ENCODE measurements around the gene KLF16. TPM values are rescaled to one million over a fixed set of nuclear protein-coding genes. Genes with fewer than 3 reads are reported as not detected.

KLF16 gene
- total RNA-seq, 1 donor from 2014 or later: 15.3 TPM

DNA sequence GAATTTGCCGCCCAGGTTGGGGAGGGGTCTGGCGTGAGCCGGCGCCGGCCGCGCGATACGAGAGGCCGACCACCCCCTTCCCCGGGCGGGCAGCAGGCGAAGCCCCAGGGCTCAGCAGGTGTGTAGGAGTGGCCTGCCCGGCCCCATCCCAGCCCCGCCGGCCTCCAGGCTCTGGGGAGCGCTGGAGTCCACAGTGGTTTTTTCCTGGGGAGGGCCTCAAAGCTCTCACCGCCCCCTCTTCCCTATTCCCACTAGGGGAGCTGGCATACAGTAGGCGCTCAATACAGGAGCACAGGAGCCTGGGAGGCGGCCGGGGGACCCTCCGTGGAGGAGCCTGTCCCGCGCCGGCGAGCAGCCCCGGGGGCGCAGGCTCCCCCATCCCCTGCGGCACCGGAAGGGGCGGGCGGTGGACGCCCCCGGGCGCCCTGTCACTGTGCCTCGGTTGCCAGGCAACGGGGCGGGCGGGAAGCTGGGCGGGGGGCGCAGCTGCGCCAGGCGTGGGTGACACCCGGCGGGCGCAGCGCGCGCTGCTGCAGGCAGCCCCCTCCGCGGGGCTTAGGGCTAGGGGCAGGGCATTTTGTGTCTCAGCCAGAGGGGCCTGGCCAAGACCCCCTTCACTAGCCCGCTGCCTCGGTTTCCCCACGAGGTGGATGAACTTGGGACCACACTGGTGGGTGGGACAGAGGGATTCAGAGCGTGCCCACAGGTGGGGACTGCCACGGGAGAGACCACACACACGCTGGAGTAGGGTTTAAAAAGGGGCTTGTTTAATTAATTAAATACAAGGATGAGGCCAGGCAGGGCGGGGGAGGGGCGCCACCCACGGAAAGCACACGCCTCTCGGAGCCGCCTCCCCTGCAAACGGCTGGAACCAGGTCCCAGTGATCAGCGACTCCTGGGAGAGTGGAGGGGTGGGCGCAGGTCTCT is 11.5 kb downstream of the KLF16 start:
- no peak for DNase-seq (ENCODE audit: low read depth)
- H3K27me3 ChIP-seq (ENCODE audit: control insufficient read depth, insufficient read depth, low read length): no peaks in the 10 kb centered on the region
- TF ChIP-seq, protein P1, sequence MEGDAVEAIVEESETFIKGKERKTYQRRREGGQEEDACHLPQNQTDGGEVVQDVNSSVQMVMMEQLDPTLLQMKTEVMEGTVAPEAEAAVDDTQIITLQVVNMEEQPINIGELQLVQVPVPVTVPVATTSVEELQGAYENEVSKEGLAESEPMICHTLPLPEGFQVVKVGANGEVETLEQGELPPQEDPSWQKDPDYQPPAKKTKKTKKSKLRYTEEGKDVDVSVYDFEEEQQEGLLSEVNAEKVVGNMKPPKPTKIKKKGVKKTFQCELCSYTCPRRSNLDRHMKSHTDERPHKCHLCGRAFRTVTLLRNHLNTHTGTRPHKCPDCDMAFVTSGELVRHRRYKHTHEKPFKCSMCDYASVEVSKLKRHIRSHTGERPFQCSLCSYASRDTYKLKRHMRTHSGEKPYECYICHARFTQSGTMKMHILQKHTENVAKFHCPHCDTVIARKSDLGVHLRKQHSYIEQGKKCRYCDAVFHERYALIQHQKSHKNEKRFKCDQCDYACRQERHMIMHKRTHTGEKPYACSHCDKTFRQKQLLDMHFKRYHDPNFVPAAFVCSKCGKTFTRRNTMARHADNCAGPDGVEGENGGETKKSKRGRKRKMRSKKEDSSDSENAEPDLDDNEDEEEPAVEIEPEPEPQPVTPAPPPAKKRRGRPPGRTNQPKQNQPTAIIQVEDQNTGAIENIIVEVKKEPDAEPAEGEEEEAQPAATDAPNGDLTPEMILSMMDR (IDR thresholded peaks at IDR 0.05; ENCODE audit: insufficient read depth, low read length, poor library complexity, severe bottlenecking): no peak
- no peak overlapping the region for H3K4me3 ChIP-seq (ENCODE audit: low read depth, low read length)
- no peaks in the 10 kb centered on the region for H3K36me3 ChIP-seq (ENCODE audit: control insufficient read depth, insufficient read depth, low read length)

DNA sequence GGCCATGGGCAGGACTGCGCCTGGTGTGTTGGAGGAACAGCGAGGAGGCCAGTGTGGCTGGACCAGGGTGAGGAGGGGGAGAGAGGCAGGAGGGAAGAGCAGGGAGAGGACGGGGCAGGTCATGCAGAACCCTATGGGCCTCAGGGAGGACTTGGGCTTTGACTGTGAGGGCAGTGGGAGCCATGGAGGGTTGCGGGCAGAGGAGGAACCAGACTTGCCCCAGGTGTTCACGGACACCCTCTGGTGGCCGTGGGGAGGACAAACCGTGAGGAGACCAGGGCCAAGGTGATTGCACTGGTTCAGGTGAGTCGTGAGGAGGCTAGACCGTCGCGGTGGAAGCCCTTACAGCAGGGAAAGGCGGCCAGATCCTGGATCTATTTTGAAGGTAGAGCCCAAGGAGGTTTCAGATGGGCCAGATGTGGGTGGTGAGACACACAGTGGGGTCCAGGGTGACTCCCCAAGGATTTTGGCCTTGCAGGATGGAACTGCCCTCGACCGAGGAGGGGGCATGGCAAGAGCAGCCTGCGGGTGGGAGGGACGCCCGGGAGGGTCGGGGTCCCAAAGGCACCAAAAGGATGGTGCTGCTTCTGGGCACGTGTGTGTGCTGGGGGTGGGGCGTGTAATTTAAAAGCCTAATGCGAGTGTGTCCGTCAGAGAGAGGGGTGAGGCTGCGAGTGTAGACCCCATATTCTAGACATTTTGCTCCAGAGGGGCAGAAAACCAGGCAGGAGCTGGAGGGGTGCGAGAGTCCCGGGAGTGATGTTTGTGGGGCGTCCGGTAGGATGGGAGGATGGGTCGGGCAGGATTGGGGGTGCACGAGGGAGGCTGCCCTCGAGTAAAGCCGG is 12.3 kb downstream of the KLF16 start:
- no peak for DNase-seq (ENCODE audit: low read depth)
- Histone ChIP-seq H3K4me3 (ENCODE audit: low read depth, low read length) (no peak overlapping the region), H3K36me3 (ENCODE audit: control insufficient read depth, insufficient read depth, low read length) (no peaks in the 10 kb centered on the region), H3K27me3 (ENCODE audit: control insufficient read depth, insufficient read depth, low read length) (no peaks in the 10 kb centered on the region)
- TF ChIP-seq, protein P1 (IDR thresholded peaks at IDR 0.05; ENCODE audit: insufficient read depth, low read length, poor library complexity, severe bottlenecking): peak; percentile 16

DNA sequence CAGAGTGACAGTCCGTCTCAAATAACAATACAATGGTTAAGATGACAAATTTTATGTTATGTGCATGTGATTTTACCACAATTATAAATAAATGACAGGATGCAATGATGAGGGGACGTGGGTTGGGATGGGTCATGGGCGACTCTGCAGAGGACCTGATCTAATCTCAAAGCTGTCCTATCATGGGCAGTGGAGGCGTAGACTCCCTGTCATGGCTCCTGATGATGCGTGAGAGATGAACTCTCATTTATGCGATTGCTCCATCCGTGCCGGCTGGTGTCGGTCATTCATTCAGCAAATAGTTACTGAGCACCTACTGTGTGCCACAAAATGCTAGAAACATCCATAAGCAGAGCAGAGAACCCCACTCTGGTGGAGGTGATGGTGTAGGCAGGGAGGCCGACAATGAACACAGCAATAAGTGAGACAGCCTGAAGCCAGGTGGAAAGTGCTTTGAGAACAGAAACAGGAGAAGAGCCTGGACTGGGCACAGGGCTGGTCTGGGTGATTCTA is 13.4 kb downstream of the KLF16 start:
- Histone ChIP-seq H3K4me3 (ENCODE audit: low read depth, low read length) (no peak overlapping the region), H3K27me3 (ENCODE audit: control insufficient read depth, insufficient read depth, low read length) (no peaks in the 10 kb centered on the region), H3K36me3 (ENCODE audit: control insufficient read depth, insufficient read depth, low read length) (no peaks in the 10 kb centered on the region)
- no peak for DNase-seq (ENCODE audit: low read depth)
- TF ChIP-seq, protein P1 (IDR thresholded peaks at IDR 0.05; ENCODE audit: insufficient read depth, low read length, poor library complexity, severe bottlenecking): no peak

DNA sequence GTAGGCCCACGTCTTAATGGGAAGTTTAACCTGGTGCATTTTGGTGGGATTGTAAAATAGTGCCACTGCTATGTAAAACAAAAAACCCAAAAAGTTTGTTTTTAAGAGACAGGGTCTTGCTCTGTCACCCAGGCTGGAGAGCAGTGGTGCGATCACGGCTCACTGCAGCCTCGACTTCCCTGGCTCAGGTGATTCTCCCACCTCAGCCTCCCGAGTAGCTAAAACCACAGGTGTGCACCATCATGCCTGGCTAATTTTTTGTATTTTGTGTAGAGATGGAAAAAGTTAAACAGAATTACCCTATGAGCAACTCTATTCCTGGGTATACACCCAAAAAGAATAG is 14.3 kb downstream of the KLF16 start:
- DNase-seq (ENCODE audit: low read depth): no peak
- Histone ChIP-seq H3K4me3 (ENCODE audit: low read depth, low read length) (no peak overlapping the region), H3K27me3 (ENCODE audit: control insufficient read depth, insufficient read depth, low read length) (no peaks in the 10 kb centered on the region), H3K36me3 (ENCODE audit: control insufficient read depth, insufficient read depth, low read length) (no peaks in the 10 kb centered on the region)
- TF ChIP-seq, protein P1 (IDR thresholded peaks at IDR 0.05; ENCODE audit: insufficient read depth, low read length, poor library complexity, severe bottlenecking): no peak

DNA sequence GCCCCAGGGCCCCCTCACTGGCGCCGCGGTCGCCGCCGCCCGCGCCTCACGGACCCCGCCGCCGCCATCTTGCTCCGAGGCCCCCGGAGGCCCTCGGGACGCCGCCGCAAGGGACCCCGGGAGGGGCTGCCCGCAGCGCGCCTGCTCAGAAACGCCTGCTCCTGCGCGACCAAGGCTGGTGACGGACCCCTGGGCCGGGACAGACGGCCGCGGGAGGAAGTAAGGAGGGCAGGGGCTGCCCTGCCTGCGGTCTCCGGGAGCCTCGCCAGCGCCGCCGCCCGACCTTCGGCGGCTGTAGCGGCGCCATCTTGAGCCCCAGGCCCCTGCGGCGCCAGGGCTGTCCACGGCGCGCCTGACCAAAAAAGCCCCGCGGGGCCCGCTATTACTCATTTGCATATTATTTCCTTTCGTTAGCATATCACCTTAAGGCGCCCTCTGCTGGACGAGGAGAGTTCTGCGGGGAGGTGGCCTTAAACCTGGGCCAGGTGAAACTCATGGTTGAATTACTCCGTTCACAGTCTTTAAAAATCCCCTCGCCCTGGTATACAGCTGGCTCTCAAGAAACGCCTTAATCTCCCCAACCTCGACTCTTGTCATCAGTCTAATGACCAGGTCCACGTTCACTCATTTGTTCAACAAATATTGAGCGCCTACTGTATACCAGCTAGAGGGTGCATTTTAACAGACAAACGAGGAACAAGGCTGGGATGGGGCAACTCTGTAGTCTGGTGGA is 14.8 kb downstream of the KLF16 start, which contains the start of gene REXO1:
TSS of gene REXO1 (minus strand) at position 85 of the 733 bp plus-strand sequence. CDS start 125 bp downstream, outside the sequence.
- TF ChIP-seq, protein P1 (IDR thresholded peaks at IDR 0.05; ENCODE audit: insufficient read depth, low read length, poor library complexity, severe bottlenecking): peak; percentile 92
- no peak for DNase-seq (ENCODE audit: low read depth)

More for the DNA sequence above, 14.8 kb downstream of the KLF16 start, which contains the start of gene REXO1:
- Histone ChIP-seq H3K36me3 (ENCODE audit: control insufficient read depth, insufficient read depth, low read length) (no peaks in the 10 kb centered on the region), H3K4me3 (ENCODE audit: low read depth, low read length) (peak within 1 kb of the TSS; percentile 58), H3K27me3 (ENCODE audit: control insufficient read depth, insufficient read depth, low read length) (no peaks in the 10 kb centered on the region)

Measured in kidney epithelial cell (primary cell).